ENCODE results near the gene TXNDC5.

TXNDC5 gene

DNA sequence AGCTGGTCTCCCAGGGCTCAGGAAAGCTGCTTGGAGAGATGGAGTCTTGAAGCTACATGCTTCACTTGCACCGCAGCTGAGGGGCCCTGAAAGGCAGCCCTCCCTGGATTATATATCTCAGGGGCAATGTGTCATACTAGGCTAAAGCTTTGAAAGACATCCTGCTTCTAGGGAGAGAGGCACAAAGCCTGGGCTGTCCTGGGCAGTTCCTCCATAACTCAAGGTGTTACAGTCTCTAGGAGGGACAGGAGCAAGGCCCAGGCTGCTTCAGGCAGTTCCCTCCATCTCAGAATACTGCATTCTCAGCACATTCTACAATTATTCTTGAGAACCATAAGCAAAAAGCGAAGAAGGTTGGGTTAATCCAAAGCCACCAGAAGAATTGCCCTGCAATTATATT is 22.0 kb upstream of the TXNDC5 start:
- H3K9ac ChIP-seq (ENCODE audit: low read depth, low read length): no peak overlapping the region
- H3K9me3 ChIP-seq (ENCODE audit: control insufficient read depth, insufficient read depth, low read length): no peaks in the 10 kb centered on the region
- no peaks in the 10 kb centered on the region for H3K36me3 ChIP-seq (ENCODE audit: control insufficient read depth, insufficient read depth, low read length)
- no peaks in the 10 kb centered on the region for H3K27me3 ChIP-seq (ENCODE audit: control insufficient read depth, insufficient read depth, low read length)
- no peak overlapping the region for H3K4me3 ChIP-seq (ENCODE audit: low read depth, low read length)
- H3K4me1 ChIP-seq (ENCODE audit: control insufficient read depth, insufficient read depth, low read length): no peaks in the 10 kb centered on the region

DNA sequence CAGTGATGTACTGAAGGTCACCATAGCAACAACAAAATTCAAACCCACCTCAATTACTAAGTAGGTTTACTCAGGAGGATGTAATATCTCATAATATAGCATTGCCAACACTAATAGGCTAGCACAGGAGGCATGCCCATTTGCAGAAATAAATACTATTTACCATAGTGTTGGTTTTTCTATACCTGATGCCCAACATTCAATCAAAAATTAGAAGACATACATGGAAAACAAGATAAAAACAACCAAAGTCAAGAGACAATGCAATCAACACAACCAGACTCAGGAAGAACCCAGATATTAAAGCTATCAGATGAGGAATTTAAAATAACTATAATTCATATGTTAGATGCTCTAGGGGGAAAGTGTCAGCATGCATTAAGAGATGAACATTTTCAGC is 14.3 kb upstream of the TXNDC5 start:
- Histone ChIP-seq H3K27me3 (ENCODE audit: control insufficient read depth, insufficient read depth, low read length) (no peaks in the 10 kb centered on the region), H3K4me3 (ENCODE audit: low read depth, low read length) (no peak overlapping the region), H3K36me3 (ENCODE audit: control insufficient read depth, insufficient read depth, low read length) (no peaks in the 10 kb centered on the region)

DNA sequence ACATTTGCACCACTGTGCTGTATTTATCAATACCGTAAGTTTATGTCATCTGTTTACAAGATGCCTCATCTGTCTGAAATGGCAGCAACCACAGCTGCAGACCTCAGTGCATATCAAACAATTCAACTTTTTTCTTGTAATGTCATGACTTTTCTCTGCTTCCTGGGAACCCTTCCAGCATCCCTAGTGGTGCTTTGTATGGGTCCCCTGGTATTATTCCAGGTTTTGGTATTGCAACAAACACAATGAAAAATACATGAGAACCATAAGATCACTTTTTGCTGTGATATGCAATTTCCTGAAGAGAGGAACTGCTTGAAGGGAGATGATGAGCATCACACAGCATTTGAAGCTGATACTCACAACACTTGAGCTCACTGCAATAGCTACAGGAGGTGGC is 12.0 kb upstream of the TXNDC5 start:
- Histone ChIP-seq H3K4me1 (ENCODE audit: control insufficient read depth, insufficient read depth, low read length) (no peaks in the 10 kb centered on the region), H3K36me3 (ENCODE audit: control insufficient read depth, insufficient read depth, low read length) (no peaks in the 10 kb centered on the region), H3K4me3 (ENCODE audit: low read depth, low read length) (no peak overlapping the region), H3K9ac (ENCODE audit: low read depth, low read length) (no peak overlapping the region), H3K27me3 (ENCODE audit: control insufficient read depth, insufficient read depth, low read length) (no peaks in the 10 kb centered on the region), H3K9me3 (ENCODE audit: control insufficient read depth, insufficient read depth, low read length) (no peaks in the 10 kb centered on the region)

More for the DNA sequence above, 14.3 kb upstream of the TXNDC5 start:
- Histone ChIP-seq H3K4me1 (ENCODE audit: control insufficient read depth, insufficient read depth, low read length) (no peaks in the 10 kb centered on the region), H3K9me3 (ENCODE audit: control insufficient read depth, insufficient read depth, low read length) (no peaks in the 10 kb centered on the region), H3K9ac (ENCODE audit: low read depth, low read length) (no peak overlapping the region)

DNA sequence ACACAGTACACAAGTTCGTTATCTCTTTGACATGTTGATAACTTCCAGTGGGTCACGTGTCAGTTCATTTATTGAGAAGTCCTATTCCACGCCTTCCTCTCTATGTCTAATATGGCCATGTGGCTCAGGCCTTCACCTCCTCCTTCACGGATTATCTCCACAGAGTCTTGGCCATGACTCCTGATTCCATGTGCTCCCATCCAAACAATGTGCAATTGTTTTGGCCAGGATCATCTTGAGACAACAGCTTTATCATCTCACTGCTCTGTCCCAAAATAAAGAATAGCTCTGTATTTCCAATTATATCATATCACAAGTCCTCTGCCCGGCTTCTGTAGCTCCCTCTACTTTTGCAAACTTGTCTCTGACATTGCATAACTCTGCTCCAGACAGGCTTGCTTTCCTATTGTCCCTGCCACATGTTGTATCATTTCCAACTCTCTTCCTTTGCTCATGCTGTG is 11.1 kb upstream of the TXNDC5 start:
- no peaks in the 10 kb centered on the region for H3K4me1 ChIP-seq (ENCODE audit: control insufficient read depth, insufficient read depth, low read length)
- no peak overlapping the region for H3K4me3 ChIP-seq (ENCODE audit: low read depth, low read length)
- no peak overlapping the region for H3K9ac ChIP-seq (ENCODE audit: low read depth, low read length)
- H3K9me3 ChIP-seq (ENCODE audit: control insufficient read depth, insufficient read depth, low read length): no peaks in the 10 kb centered on the region
- no peaks in the 10 kb centered on the region for H3K36me3 ChIP-seq (ENCODE audit: control insufficient read depth, insufficient read depth, low read length)
- H3K27me3 ChIP-seq (ENCODE audit: control insufficient read depth, insufficient read depth, low read length): no peaks in the 10 kb centered on the region

DNA sequence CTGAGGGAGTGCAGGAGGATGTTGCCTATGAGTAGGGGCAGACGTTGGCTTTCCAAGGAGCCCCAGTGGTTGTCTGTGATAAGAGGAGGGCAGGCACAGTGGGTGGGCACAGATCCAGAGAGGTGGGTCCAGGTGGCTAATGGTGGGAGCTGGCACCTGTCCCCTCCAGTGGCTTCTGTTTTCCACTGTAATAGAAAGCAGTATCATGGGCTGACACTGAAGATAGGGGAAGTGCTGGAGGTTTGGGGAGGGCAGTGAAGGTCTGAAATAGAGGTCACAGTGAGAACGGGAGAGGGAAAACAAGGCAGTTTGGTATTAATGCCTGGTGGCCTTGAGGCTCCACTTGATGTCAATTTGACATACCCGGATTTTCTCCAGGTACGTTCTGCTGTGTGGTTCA is 10.5 kb upstream of the TXNDC5 start:
- Histone ChIP-seq H3K4me3 (ENCODE audit: low read depth, low read length) (no peak overlapping the region), H3K4me1 (ENCODE audit: control insufficient read depth, insufficient read depth, low read length) (no peaks in the 10 kb centered on the region), H3K9me3 (ENCODE audit: control insufficient read depth, insufficient read depth, low read length) (no peaks in the 10 kb centered on the region), H3K36me3 (ENCODE audit: control insufficient read depth, insufficient read depth, low read length) (no peaks in the 10 kb centered on the region), H3K9ac (ENCODE audit: low read depth, low read length) (no peak overlapping the region), H3K27me3 (ENCODE audit: control insufficient read depth, insufficient read depth, low read length) (no peaks in the 10 kb centered on the region)

DNA sequence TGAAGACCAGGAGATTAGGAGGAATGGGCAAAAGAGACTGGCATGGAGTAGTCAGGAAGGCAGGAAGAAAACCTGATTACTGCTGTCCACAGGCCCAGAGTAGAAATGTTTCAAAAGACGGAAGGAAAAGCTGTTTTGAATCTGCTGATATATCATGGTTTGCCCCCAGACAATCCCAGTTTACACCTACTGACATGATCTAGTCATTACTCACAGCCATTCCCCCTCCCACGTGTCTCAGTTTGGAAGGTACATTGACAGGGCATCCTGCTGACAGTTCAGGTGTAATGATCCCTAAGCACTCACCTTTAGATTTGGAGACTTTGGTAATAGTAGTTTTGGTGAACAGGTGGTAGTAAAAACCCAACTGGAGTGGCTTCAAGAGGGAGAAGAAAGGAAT is 9.8 kb upstream of the TXNDC5 start:
- no peak overlapping the region for H3K4me3 ChIP-seq (ENCODE audit: low read depth, low read length)
- no peaks in the 10 kb centered on the region for H3K4me1 ChIP-seq (ENCODE audit: control insufficient read depth, insufficient read depth, low read length)
- H3K9ac ChIP-seq (ENCODE audit: low read depth, low read length): no peak overlapping the region
- H3K27me3 ChIP-seq (ENCODE audit: control insufficient read depth, insufficient read depth, low read length): no peaks in the 10 kb centered on the region
- no peaks in the 10 kb centered on the region for H3K9me3 ChIP-seq (ENCODE audit: control insufficient read depth, insufficient read depth, low read length)
- no peaks in the 10 kb centered on the region for H3K36me3 ChIP-seq (ENCODE audit: control insufficient read depth, insufficient read depth, low read length)

DNA sequence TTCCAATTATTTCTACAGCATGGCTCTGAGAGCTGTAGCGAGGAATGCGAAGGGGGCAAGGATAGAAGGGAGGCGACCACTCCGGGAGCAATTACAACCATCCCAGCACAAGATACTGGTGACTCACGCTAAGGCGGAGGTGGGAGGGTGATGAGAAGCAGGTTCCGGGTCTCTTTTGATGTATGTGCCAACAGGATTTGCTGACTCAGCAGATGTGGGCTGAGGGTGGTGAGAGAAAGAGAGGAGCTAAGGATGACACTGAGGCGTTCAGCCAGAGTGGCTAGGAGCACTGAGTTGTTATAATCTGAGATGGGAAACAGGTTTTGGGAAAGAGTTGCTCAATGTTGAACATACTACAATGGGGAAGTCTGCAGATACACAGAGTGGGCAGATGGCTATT is 9.3 kb upstream of the TXNDC5 start:
- H3K9me3 ChIP-seq (ENCODE audit: control insufficient read depth, insufficient read depth, low read length): no peaks in the 10 kb centered on the region
- H3K4me3 ChIP-seq (ENCODE audit: low read depth, low read length): no peak overlapping the region
- H3K4me1 ChIP-seq (ENCODE audit: control insufficient read depth, insufficient read depth, low read length): no peaks in the 10 kb centered on the region
- no peak overlapping the region for H3K9ac ChIP-seq (ENCODE audit: low read depth, low read length)
- H3K36me3 ChIP-seq (ENCODE audit: control insufficient read depth, insufficient read depth, low read length): no peaks in the 10 kb centered on the region
- no peaks in the 10 kb centered on the region for H3K27me3 ChIP-seq (ENCODE audit: control insufficient read depth, insufficient read depth, low read length)

DNA sequence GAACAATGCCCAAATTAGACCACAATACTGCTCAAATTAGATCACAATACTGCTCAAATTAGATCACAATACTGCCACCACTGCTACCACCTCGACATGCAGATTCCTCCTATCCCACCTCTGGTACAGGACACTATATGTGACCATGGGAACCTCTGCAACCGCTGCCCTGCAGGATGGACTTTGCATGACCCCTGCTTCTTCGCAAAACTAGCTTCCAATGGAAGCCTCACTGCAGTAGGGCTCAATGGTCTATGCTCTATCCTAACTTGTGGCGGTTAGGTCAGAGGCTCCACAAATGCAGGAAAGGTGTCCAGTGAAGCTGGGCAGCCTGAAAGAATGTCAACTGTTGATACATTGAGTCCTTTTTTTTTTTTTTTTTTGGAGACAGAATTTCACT is 7.8 kb upstream of the TXNDC5 start:
- no peaks in the 10 kb centered on the region for H3K9me3 ChIP-seq (ENCODE audit: control insufficient read depth, insufficient read depth, low read length)
- no peaks in the 10 kb centered on the region for H3K36me3 ChIP-seq (ENCODE audit: control insufficient read depth, insufficient read depth, low read length)
- H3K9ac ChIP-seq (ENCODE audit: low read depth, low read length): no peak overlapping the region
- H3K27me3 ChIP-seq (ENCODE audit: control insufficient read depth, insufficient read depth, low read length): peaks cover 3% of the 10 kb centered on the region
- H3K4me3 ChIP-seq (ENCODE audit: low read depth, low read length): no peak overlapping the region
- H3K4me1 ChIP-seq (ENCODE audit: control insufficient read depth, insufficient read depth, low read length): no peaks in the 10 kb centered on the region

DNA sequence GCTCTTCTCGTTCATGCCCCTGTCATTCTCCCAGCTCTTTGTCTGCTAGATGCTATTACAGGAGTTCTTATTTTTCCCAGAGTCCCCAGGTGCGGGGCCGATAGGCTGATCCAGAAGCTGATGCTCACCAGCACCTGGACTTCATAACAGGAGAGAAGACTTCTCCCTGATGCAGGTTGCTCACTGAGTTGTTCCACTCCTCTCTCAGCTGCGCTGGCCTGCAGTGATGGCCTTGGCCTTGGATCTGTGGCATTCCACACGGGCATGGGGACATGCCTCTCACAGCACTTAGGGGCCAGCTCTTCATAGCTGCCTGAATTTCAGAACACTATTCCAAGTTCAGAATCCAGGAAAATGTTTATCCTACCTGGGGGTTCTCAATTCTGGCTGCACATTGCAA is 7.1 kb upstream of the TXNDC5 start:
- Histone ChIP-seq H3K36me3 (ENCODE audit: control insufficient read depth, insufficient read depth, low read length) (no peaks in the 10 kb centered on the region), H3K4me3 (ENCODE audit: low read depth, low read length) (no peak overlapping the region), H3K9me3 (ENCODE audit: control insufficient read depth, insufficient read depth, low read length) (no peaks in the 10 kb centered on the region), H3K27me3 (ENCODE audit: control insufficient read depth, insufficient read depth, low read length) (peaks cover 5% of the 10 kb centered on the region), H3K4me1 (ENCODE audit: control insufficient read depth, insufficient read depth, low read length) (no peaks in the 10 kb centered on the region), H3K9ac (ENCODE audit: low read depth, low read length) (no peak overlapping the region)

DNA sequence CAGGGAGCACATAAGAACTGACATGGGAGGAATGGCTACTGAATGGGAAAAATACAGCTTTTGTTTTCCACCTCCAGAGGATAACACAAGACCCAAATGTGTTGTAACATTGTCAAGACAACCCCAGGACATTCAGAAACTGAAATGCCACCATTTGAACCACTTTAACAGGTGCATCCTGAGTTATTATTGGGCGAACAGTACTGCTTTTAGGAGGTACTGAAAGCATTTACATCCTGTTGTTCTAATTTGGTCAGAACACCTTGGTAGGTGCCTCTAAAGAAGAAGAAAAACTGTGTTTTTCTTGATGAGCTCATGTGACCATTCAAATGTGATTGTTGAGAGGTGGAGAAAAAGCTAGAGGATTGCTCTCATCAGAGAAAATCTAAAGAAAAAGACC is 6.4 kb upstream of the TXNDC5 start:
- peaks cover 13% of the 10 kb centered on the region for H3K27me3 ChIP-seq (ENCODE audit: control insufficient read depth, insufficient read depth, low read length)
- H3K9me3 ChIP-seq (ENCODE audit: control insufficient read depth, insufficient read depth, low read length): no peaks in the 10 kb centered on the region
- no peaks in the 10 kb centered on the region for H3K4me1 ChIP-seq (ENCODE audit: control insufficient read depth, insufficient read depth, low read length)
- no peak overlapping the region for H3K4me3 ChIP-seq (ENCODE audit: low read depth, low read length)
- H3K36me3 ChIP-seq (ENCODE audit: control insufficient read depth, insufficient read depth, low read length): no peaks in the 10 kb centered on the region
- no peak overlapping the region for H3K9ac ChIP-seq (ENCODE audit: low read depth, low read length)

DNA sequence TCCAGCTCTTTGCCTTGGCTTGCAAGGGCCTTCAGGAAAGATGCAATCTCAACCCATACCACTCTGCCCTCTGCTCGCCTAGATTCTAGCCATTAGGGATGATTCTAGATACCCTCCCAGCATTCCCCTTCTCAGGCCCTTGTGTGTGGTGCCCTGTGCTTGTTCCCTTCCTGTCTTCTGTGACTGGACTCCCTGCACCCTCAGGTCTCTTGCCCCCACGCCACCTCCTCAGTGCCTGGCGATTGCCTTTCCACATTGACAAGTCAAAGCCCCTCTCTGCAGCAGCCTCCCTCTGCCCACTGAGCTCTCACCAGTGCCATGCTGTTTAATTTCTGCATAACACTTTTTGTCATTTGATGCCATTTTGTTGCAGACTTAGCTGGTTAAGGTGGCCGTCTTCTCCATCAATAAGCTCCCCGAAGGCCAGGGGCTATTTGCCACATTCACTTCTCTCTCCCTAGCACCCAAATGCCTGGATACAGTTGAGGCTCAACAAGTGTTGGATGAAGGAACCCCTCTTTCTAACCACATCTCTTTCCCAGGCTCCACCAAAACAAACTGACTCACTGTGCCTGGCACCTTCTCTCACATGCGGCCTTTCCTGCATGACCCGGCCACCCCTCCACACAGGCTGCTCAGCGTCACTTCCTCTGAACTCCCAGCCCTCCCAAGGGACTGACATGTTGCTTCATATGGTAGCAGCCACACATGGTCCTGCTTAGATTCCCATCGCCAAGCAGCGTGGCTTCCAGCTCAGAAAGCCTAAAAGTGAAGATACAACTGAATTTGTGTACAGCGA is 4.6 kb upstream of the TXNDC5 start:
- Histone ChIP-seq H3K36me3 (ENCODE audit: control insufficient read depth, insufficient read depth, low read length) (no peaks in the 10 kb centered on the region), H3K9ac (ENCODE audit: low read depth, low read length) (no peak overlapping the region), H3K9me3 (ENCODE audit: control insufficient read depth, insufficient read depth, low read length) (no peaks in the 10 kb centered on the region), H3K4me1 (ENCODE audit: control insufficient read depth, insufficient read depth, low read length) (no peaks in the 10 kb centered on the region), H3K27me3 (ENCODE audit: control insufficient read depth, insufficient read depth, low read length) (peaks cover 22% of the 10 kb centered on the region), H3K4me3 (ENCODE audit: low read depth, low read length) (no peak overlapping the region)

DNA sequence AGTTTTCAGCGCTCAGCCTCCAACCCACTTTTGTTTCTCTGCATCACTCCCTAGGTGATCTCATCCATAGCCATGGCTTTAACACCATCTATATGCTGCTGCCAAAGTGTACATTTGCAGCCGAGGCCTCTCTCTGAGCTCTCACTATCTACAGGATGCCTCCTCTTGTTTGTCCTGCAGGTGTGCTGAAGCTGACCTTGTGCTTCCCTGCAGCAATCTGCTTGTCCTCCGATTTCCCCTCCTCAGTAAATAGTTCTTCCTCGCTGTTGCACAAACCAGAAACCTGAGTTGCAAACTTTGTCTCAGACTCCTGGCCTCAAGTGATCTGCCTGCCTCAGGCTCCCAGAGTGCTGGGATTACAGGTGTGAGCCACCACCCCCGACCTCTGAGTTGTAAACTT is 3.7 kb upstream of the TXNDC5 start:
- Histone ChIP-seq H3K4me3 (ENCODE audit: low read depth, low read length) (no peak overlapping the region), H3K27me3 (ENCODE audit: control insufficient read depth, insufficient read depth, low read length) (peaks cover 22% of the 10 kb centered on the region), H3K9ac (ENCODE audit: low read depth, low read length) (no peak overlapping the region), H3K4me1 (ENCODE audit: control insufficient read depth, insufficient read depth, low read length) (no peaks in the 10 kb centered on the region), H3K9me3 (ENCODE audit: control insufficient read depth, insufficient read depth, low read length) (no peaks in the 10 kb centered on the region), H3K36me3 (ENCODE audit: control insufficient read depth, insufficient read depth, low read length) (no peaks in the 10 kb centered on the region)

Data from iPS-15b (cell line).